Measurements from ENCODE around the gene GPATCH4.

- TF ChIP-seq CTCF (conservative IDR thresholded peaks at IDR 0.05; ENCODE audit: low read length): no peak
- no peak for TF ChIP-seq EZH2phosphoT487 (IDR thresholded peaks at IDR 0.05; ENCODE audit: borderline replicate concordance, low read depth, low read length)
Measured at GRCh38 chr1:156546267-156546666, 55.0 kb downstream of the GPATCH4 start.
